Measurements from ENCODE around the gene XCL2. TPM values are rescaled to one million over a fixed set of nuclear protein-coding genes. Genes with fewer than 3 reads are reported as not detected.

Gene XCL2
- total and polyA plus RNA-seq, 2 of the 8 experiments (the other 6 are each of a cell fraction or from before 2014, with no cell fraction given): not detected

GRCh38 chr1:168560370-168560769 is 16.6 kb upstream of the XCL2 start:
- H3K18ac ChIP-seq (ENCODE audit: extremely low read depth, low read length): no peak overlapping the region
- H4K91ac ChIP-seq (replicated peaks; ENCODE audit: insufficient read length, low read length): no peak overlapping the region
- H3K23ac ChIP-seq (ENCODE audit: insufficient read length): no peak overlapping the region
- no peak overlapping the region for H2BK5ac ChIP-seq (ENCODE audit: low read depth, low read length)
- H2BK120ac ChIP-seq (replicated peaks; ENCODE audit: low read depth, low read length): no peak overlapping the region
- no peak overlapping the region for H3K4me2 ChIP-seq (ENCODE audit: insufficient read depth in 1 of 2, low read depth in 2 of 2, low read length in 2 of 2)
- no peak overlapping the region for H2BK12ac ChIP-seq (ENCODE audit: low read depth, low read length)
- H3K9ac ChIP-seq (replicated peaks in 1 of 4; ENCODE audit: extremely low read depth in 1 of 4, low read depth in 3 of 4, low read length in 3 of 4): no peak overlapping the region
- H3K4me1 ChIP-seq (replicated peaks in 1 of 4; ENCODE audit: control insufficient read depth in 3 of 4, insufficient read depth in 4 of 4, low read length in 3 of 4): no peaks in the 10 kb centered on the region; a peak in 1 of 7 replicates
- POLR2A ChIA-PET (ENCODE audit: partially characterized antibody): interaction anchor here (1.4 kb wide), 1 partner anchor 9 kb away, joined by 3 read pairs; no protein-coding TSS in a partner anchor
- no peaks in the 10 kb centered on the region for H3K79me1 ChIP-seq (ENCODE audit: low read depth, low read length)
- H3K23me2 ChIP-seq (ENCODE audit: low read depth, low read length): no peaks in the 10 kb centered on the region
- DNase-seq (ENCODE audit: low read depth in 1 of 2, low spot score in 2 of 2): no peak
- H3K36me3 ChIP-seq (ENCODE audit: control insufficient read depth in 2 of 4, insufficient read depth in 4 of 4, low read length in 3 of 4): no peaks in the 10 kb centered on the region
- H3K56ac ChIP-seq (replicated peaks; ENCODE audit: insufficient read length, low read depth, low read length): no peak overlapping the region
- H3K79me2 ChIP-seq (ENCODE audit: control insufficient read depth in 1 of 2, insufficient read depth in 2 of 2, low read length in 2 of 2): no peaks in the 10 kb centered on the region
- no peak overlapping the region for H3K4ac ChIP-seq (replicated peaks; ENCODE audit: insufficient read length, low read depth, low read length)
- H4K5ac ChIP-seq (ENCODE audit: insufficient read length, low read depth, low read length): no peak overlapping the region
- H3K9me3 ChIP-seq (ENCODE audit: insufficient read depth in 2 of 2, low read depth in 1 of 2, low read length in 1 of 2): no peaks in the 10 kb centered on the region
- no peak overlapping the region for H2BK15ac ChIP-seq (ENCODE audit: low read length)
- H3K27me3 ChIP-seq (replicated peaks in 1 of 4; ENCODE audit: control insufficient read depth in 3 of 4, extremely low read depth in 1 of 4, insufficient read depth in 3 of 4, low read length in 3 of 4): no peaks in the 10 kb centered on the region
- H3K27ac ChIP-seq (ENCODE audit: low read depth, low read length): no peak overlapping the region
- FAIRE-seq: no peak
- no peak overlapping the region for H3K4me3 ChIP-seq (ENCODE audit: extremely low read depth in 1 of 4, insufficient read depth in 2 of 4, low read depth in 3 of 4, low read length in 4 of 4)
- no peak overlapping the region for H2AK5ac ChIP-seq (ENCODE audit: low read depth, low read length)
- H4K20me1 ChIP-seq (replicated peaks in 1 of 2; ENCODE audit: control insufficient read depth in 1 of 2, insufficient read depth in 2 of 2, low read length in 2 of 2): no peaks in the 10 kb centered on the region
- CTCF ChIA-PET (ENCODE audit: partially characterized antibody): no interaction called here
- TF ChIP-seq NANOG (IDR thresholded peaks at IDR 0.05; ENCODE audit: insufficient read depth, low read depth, low read length, poor library complexity, severe bottlenecking): no peak
- no peak for TF ChIP-seq JUND (IDR thresholded peaks at IDR 0.05; ENCODE audit: low read length)
- TF ChIP-seq SIX5 (IDR thresholded peaks at IDR 0.05; ENCODE audit: low read depth, low read length): no peak
- no peak for TF ChIP-seq MAX (IDR thresholded peaks at IDR 0.05)
- no peak for TF ChIP-seq CBX8 (IDR thresholded peaks at IDR 0.05; ENCODE audit: borderline replicate concordance, low read depth, low read length)
- no peak for TF ChIP-seq POLR2AphosphoS5 (IDR thresholded peaks at IDR 0.05; ENCODE audit: low read depth, low read length)
- TF ChIP-seq RAD21 (IDR thresholded peaks at IDR 0.05 in 1 of 2, conservative IDR thresholded peaks at IDR 0.05 in 1 of 2; ENCODE audit: low read depth in 2 of 2, low read length in 2 of 2): no peak
- TF ChIP-seq SP4 (IDR thresholded peaks at IDR 0.05; ENCODE audit: low read length): no peak
- no peak for TF ChIP-seq POU5F1 (IDR thresholded peaks at IDR 0.05; ENCODE audit: low read depth, low read length)
- TF ChIP-seq BACH1 (IDR thresholded peaks at IDR 0.05; ENCODE audit: low read length): no peak
- no peak for TF ChIP-seq E2F6 (IDR thresholded peaks at IDR 0.05)
- TF ChIP-seq KDM4A (IDR thresholded peaks at IDR 0.05; ENCODE audit: low read depth, low read length, severe bottlenecking): no peak
- no peak overlapping the region for H4K8ac ChIP-seq (ENCODE audit: extremely low read depth, insufficient read depth, low read length)
- no peak overlapping the region for H3K14ac ChIP-seq (ENCODE audit: insufficient read length)
- no peak overlapping the region for H2AFZ ChIP-seq (ENCODE audit: low read length)
- no peak overlapping the region for H2BK20ac ChIP-seq (ENCODE audit: low read length)
